A549 (cell line): ENCODE data around the gene ZBTB45. TPM values are rescaled to one million over a fixed set of nuclear protein-coding genes. Genes with fewer than 3 reads are reported as not detected.
A peak's percentile ranks its signal among the peaks of the same experiment; 100 is the strongest.

Source experiments
- ATAC-seq, 2 experiments: fragments of 200-7000 bp in 1 of 2; fragments of >200 bp in 1 of 2; cut with Nextera tagmentation in 1 of 2; cut with Tn5 transposase in 1 of 2; 3 replicates each; pipeline versions ENCODE4 v1.8.0 to v1.9.1; 2018 to 2020; ENCODE audit warnings: mild to moderate bottlenecking in 1 of 2, moderate library complexity in 1 of 2
- CTCF ChIA-PET: fragments of 300-600 bp; sonication (Branson Sonifier 250); formaldehyde crosslinking; extraction: SDS; loops from one replicate; lab custom pipeline; 2021; ENCODE audit warnings: antibody characterized with exemption, inconsistent platforms; lab: Yijun Ruan, JAX
- POLR2A ChIA-PET: fragments of 350-600 bp; formaldehyde crosslinking; extraction: SDS; loops from one replicate; lab custom pipeline; 2021; ENCODE audit warnings: antibody characterized with exemption, inconsistent platforms; lab: Yijun Ruan, JAX
- DNase-seq, 2 experiments: peaks; one replicate each; pipeline versions ENCODE4 v3.0.0 to v3.0.0-alpha.2; 2011 to 2016; ENCODE audit warnings: low read depth in 1 of 2, low spot score in 1 of 2
- FAIRE-seq: peaks from 2 replicates; lab custom pipeline; 2011; peaks lifted over from hg19 to GRCh38; lab: Jason Lieb, UNC
- H3K27ac ChIP-seq, 2 experiments: fragments of >200 bp; sonication (Bioruptor Twin); formaldehyde crosslinking; 3 replicates each; pipeline ENCODE4 v1.5.1; 2016 to 2017
- H3K4me1 ChIP-seq: fragments of >200 bp; sonication (Bioruptor Twin); formaldehyde crosslinking; 3 replicates; pipeline ENCODE4 v1.6.1; 2016
- H3K4me2 ChIP-seq: fragments of >200 bp; sonication (Bioruptor Twin); formaldehyde crosslinking; 3 replicates; pipeline ENCODE4 v1.6.1; 2016
- H3K4me3 ChIP-seq: fragments of >200 bp; sonication (Bioruptor Twin); formaldehyde crosslinking; 3 replicates; pipeline ENCODE4 v1.5.1; 2016
- H3K9me3 ChIP-seq: fragments of >200 bp; sonication (Bioruptor Twin); formaldehyde crosslinking; 3 replicates; pipeline ENCODE4 v1.6.1; 2016
- CBX2 ChIP-seq: fragments of 200-600 bp; sonication (generic); IDR thresholded peaks from 2 replicates; pipeline ENCODE4 v1.6.1; 2016; ENCODE audit warnings: low read depth, mild to moderate bottlenecking, borderline replicate concordance
- CHD2 ChIP-seq: fragments of 150-350 bp; IDR thresholded peaks from 2 replicates; pipeline ENCODE4 v1.6.1; 2014; ENCODE audit warnings: low read length; ENCODE audit not compliant: partially characterized antibody
- EP300 ChIP-seq, 2 experiments: fragments of >200 bp; sonication (Bioruptor Twin); formaldehyde crosslinking; IDR thresholded peaks; 2 replicates in 1 of 2; 3 replicates in 1 of 2; pipeline ENCODE4 v1.6.1; 2016 to 2017
- FOSB ChIP-seq: fragments of 250-450 bp; sonication (Bioruptor Pico); IDR thresholded peaks from 2 replicates; pipeline ENCODE4 v1.5.0; 2020; ENCODE audit warnings: mild to moderate bottlenecking, moderate library complexity
- FOXS1 ChIP-seq: fragments of 250-450 bp; sonication (Bioruptor Pico); IDR thresholded peaks from 2 replicates; pipeline ENCODE4 v1.5.0; 2020; ENCODE audit warnings: mild to moderate bottlenecking, moderate library complexity
- GATA3 ChIP-seq: IDR thresholded peaks from 2 replicates; pipeline ENCODE4 v1.6.1; 2012; ENCODE audit warnings: borderline replicate concordance
- HOXA7 ChIP-seq: fragments of 250-450 bp; sonication (Bioruptor Pico); IDR thresholded peaks from 2 replicates; pipeline ENCODE4 v1.5.0; 2020; ENCODE audit warnings: mild to moderate bottlenecking, moderate library complexity
- HOXB5 ChIP-seq: fragments of 250-450 bp; sonication (Bioruptor Pico); IDR thresholded peaks from 2 replicates; pipeline ENCODE4 v1.5.0; 2020; ENCODE audit warnings: mild to moderate bottlenecking, moderate library complexity
- JUN ChIP-seq, 2 experiments: fragments of >200 bp; sonication (Bioruptor Twin); formaldehyde crosslinking; IDR thresholded peaks; 2 replicates in 1 of 2; 3 replicates in 1 of 2; pipeline ENCODE4 v1.6.1; 2016 to 2017
- JUNB ChIP-seq: fragments of >200 bp; sonication (Bioruptor Twin); formaldehyde crosslinking; IDR thresholded peaks from 2 replicates; pipeline ENCODE4 v1.6.1; 2016
- KDM1A ChIP-seq: fragments of 200-600 bp; sonication (generic); IDR thresholded peaks from 2 replicates; pipeline ENCODE4 v1.6.1; 2016; ENCODE audit warnings: low read depth, mild to moderate bottlenecking
- MAFK ChIP-seq: fragments of 450-650 bp; IDR thresholded peaks from 2 replicates; pipeline ENCODE4 v1.6.1; 2014; ENCODE audit not compliant: partially characterized antibody
- MYC ChIP-seq: IDR thresholded peaks from 2 replicates; pipeline ENCODE4 v1.6.1; 2012; ENCODE audit warnings: mild to moderate bottlenecking, inconsistent platforms, low read length, improper control_type of control experiment, borderline replicate concordance
- NR3C1 ChIP-seq: fragments of >200 bp; sonication (Bioruptor Twin); formaldehyde crosslinking; IDR thresholded peaks from 3 replicates; pipeline ENCODE4 v1.6.1; 2017
- RNF2 ChIP-seq: fragments of 200-600 bp; sonication (generic); IDR thresholded peaks from 2 replicates; pipeline ENCODE4 v1.6.1; 2016; ENCODE audit warnings: low read depth, mild to moderate bottlenecking, antibody characterized with exemption, moderate library complexity, borderline replicate concordance
- SMC3 ChIP-seq: fragments of >200 bp; sonication (Bioruptor Twin); formaldehyde crosslinking; IDR thresholded peaks from 3 replicates; pipeline ENCODE4 v1.6.1; 2018; ENCODE audit warnings: inconsistent platforms
- TFCP2L1 ChIP-seq: fragments of 250-450 bp; sonication (Bioruptor Pico); IDR thresholded peaks from 2 replicates; pipeline ENCODE4 v1.5.0; 2021; ENCODE audit warnings: mild to moderate bottlenecking
- TP53 ChIP-seq: fragments of 250-450 bp; sonication (Bioruptor Pico); IDR thresholded peaks from 2 replicates; pipeline ENCODE4 v1.5.0; 2021; ENCODE audit warnings: mild to moderate bottlenecking, moderate library complexity
- ZNF302 ChIP-seq: fragments of 250-450 bp; sonication (Bioruptor Pico); IDR thresholded peaks from 2 replicates; pipeline ENCODE4 v1.9.0; 2021; ENCODE audit warnings: inconsistent platforms, mild to moderate bottlenecking, moderate library complexity
- ZSCAN20 ChIP-seq: fragments of 250-450 bp; sonication (Bioruptor Pico); IDR thresholded peaks from 2 replicates; pipeline ENCODE4 v1.8.0; 2022; ENCODE audit warnings: mild to moderate bottlenecking, moderate library complexity
- WGBS: methylation state at CpG from one replicate; pipeline ENCODE4 v1.1.6; 2017; ENCODE audit errors: missing lambda C conversion rate; 5-methylcytosine and 5-hydroxymethylcytosine counted together
- polyA plus RNA-seq, 4 experiments: library from polyadenylated mRNA; depleted of rRNA in 3 of 4; stranded (reverse); fragments of >200 nt; fragmentation: RNase III in 1 of 4; extraction: RNeasy Plus Mini Kit Qiagen cat#74134 plus additional on column Dnase treatment in 1 of 4; gene quantifications; 2 replicates in 3 of 4; 3 replicates in 1 of 4; pipeline ENCODE4 v1.2.3, GENCODE V29; 2011 to 2017
- TF ChIP-seq, protein P1 (sequence below): IDR thresholded peaks from 2 replicates; pipeline ENCODE4 v1.6.1; 2012
- TF ChIP-seq, protein P2 (sequence below): fragments of >200 bp; sonication (Bioruptor Twin); formaldehyde crosslinking; IDR thresholded peaks from 3 replicates; pipeline ENCODE4 v1.5.1; 2016
- TF ChIP-seq, protein P3 (sequence below): fragments of 250-450 bp; sonication (Bioruptor Pico); IDR thresholded peaks from 2 replicates; pipeline ENCODE4 v1.5.0; 2021; ENCODE audit warnings: mild to moderate bottlenecking, moderate library complexity, borderline replicate concordance
- TF ChIP-seq, protein P4 (sequence below): IDR thresholded peaks from 2 replicates; pipeline ENCODE4 v1.6.1; 2012; ENCODE audit warnings: low read depth, borderline replicate concordance
- TF ChIP-seq, protein P5 (sequence below): IDR thresholded peaks from 2 replicates; pipeline ENCODE4 v1.6.1; 2012

Gene ZBTB45
- polyA plus RNA-seq, 2 of the 4 experiments (the other 2 are of a cell fraction), result 6.4 to 13.4 TPM

DNA sequence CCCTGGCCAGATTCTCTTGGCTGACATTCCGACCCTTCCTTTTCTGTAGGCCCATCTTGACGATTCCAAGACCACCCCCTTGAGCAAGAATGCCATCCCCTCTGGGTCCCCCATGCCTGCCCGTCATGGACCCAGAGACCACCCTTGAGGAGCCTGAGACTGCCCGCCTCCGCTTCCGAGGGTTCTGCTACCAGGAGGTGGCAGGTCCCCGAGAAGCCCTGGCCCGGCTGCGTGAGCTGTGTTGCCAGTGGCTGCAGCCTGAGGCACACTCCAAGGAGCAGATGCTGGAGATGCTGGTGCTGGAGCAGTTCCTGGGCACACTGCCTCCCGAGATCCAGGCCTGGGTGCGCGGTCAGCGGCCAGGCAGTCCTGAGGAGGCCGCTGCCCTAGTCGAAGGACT is 42.5 kb downstream of the ZBTB45 start:
- POLR2A ChIA-PET, result interaction anchor here (1.0 kb wide), 1 partner anchor 42 kb away, joined by 3 read pairs; the partner anchor contains the start of gene ZBTB45
- DNase-seq, result no peak
- ATAC-seq, result no peak
- TF ChIP-seq HOXB5 (CRISPR knock-in tag), result no peak
- TF ChIP-seq, protein P1, sequence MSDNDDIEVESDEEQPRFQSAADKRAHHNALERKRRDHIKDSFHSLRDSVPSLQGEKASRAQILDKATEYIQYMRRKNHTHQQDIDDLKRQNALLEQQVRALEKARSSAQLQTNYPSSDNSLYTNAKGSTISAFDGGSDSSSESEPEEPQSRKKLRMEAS, result no peak
- TF ChIP-seq CBX2, result no peak
- no peak for TF ChIP-seq ZNF302
- no peak for FAIRE-seq
- Histone ChIP-seq H3K4me3 (peak overlapping the region; percentile 57), H3K9me3 (no peaks in the 10 kb centered on the region), H3K4me2 (peak overlapping the region; percentile 91), H3K27ac (peak overlapping the region; percentile 76 to 93; a peak in 5 of 6 replicates), H3K4me1 (peaks cover 14% of the 10 kb centered on the region; the same call in 2 of the 3 replicates)
- 91% methylated on average over 14 of the region's 15 CpGs for WGBS
- CTCF ChIA-PET, result interaction anchor here (1.3 to 5.2 kb wide), 2 partner anchors 23 to 42 kb away, joined by 3 to 39 read pairs; partner anchors contain the start of gene ZBTB45

DNA sequence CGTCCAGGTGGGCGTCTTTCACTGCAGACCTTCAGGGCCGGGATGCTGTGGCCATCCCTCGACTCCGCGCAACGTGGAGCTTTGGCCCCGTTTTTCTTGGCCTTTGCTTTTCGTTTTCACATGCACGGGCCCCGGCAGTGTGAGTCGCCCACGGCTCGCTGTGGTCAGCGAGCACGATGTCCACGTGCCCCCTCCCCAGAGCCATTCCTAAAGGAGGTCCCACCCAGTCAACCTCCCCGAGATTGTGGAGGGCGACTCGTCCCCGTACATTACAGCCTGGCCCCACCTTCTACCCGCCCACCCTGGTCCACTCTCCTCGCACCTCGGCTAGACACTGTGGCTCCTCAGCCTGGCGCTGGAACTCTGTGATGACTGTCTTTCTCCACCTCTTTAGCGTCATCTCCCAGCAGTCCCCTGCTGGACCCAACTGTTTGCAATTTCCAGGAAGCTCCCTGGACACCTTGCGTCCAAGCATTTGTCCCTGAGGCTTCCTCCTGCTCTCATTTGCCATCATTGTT is 43.1 kb downstream of the ZBTB45 start:
- POLR2A ChIA-PET, result interaction anchor here (1.0 kb wide), 1 partner anchor 43 kb away, joined by 3 read pairs; the partner anchor contains the start of gene ZBTB45
- no peaks in the 10 kb centered on the region for H3K9me3 ChIP-seq
- peak overlapping the region; percentile 76 to 93 for H3K27ac ChIP-seq
- 14% methylated on average over 24 of the region's 27 CpGs for WGBS
- ATAC-seq, result peak; percentile 1 to 4; a peak in 4 of 6 replicates
- peak in 1 of 2 experiments; percentile 28 for DNase-seq
- H3K4me3 ChIP-seq, result peak overlapping the region; percentile 57
- no peak for FAIRE-seq
- peaks cover 14% of the 10 kb centered on the region; the same call in 2 of the 3 replicates for H3K4me1 ChIP-seq
- H3K4me2 ChIP-seq, result peak overlapping the region; percentile 91
- CTCF ChIA-PET, result interaction anchor here (1.3 to 5.2 kb wide), 3 partner anchors 22 to 43 kb away, joined by 3 to 39 read pairs (median 4); partner anchors contain the start of gene ZBTB45
- TF ChIP-seq, protein P2, sequence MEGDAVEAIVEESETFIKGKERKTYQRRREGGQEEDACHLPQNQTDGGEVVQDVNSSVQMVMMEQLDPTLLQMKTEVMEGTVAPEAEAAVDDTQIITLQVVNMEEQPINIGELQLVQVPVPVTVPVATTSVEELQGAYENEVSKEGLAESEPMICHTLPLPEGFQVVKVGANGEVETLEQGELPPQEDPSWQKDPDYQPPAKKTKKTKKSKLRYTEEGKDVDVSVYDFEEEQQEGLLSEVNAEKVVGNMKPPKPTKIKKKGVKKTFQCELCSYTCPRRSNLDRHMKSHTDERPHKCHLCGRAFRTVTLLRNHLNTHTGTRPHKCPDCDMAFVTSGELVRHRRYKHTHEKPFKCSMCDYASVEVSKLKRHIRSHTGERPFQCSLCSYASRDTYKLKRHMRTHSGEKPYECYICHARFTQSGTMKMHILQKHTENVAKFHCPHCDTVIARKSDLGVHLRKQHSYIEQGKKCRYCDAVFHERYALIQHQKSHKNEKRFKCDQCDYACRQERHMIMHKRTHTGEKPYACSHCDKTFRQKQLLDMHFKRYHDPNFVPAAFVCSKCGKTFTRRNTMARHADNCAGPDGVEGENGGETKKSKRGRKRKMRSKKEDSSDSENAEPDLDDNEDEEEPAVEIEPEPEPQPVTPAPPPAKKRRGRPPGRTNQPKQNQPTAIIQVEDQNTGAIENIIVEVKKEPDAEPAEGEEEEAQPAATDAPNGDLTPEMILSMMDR, result no peak
- peak; percentile 10; the same call in 1 of the 2 replicates for TF ChIP-seq HOXA7 (CRISPR knock-in tag)
- TF ChIP-seq, protein P3, sequence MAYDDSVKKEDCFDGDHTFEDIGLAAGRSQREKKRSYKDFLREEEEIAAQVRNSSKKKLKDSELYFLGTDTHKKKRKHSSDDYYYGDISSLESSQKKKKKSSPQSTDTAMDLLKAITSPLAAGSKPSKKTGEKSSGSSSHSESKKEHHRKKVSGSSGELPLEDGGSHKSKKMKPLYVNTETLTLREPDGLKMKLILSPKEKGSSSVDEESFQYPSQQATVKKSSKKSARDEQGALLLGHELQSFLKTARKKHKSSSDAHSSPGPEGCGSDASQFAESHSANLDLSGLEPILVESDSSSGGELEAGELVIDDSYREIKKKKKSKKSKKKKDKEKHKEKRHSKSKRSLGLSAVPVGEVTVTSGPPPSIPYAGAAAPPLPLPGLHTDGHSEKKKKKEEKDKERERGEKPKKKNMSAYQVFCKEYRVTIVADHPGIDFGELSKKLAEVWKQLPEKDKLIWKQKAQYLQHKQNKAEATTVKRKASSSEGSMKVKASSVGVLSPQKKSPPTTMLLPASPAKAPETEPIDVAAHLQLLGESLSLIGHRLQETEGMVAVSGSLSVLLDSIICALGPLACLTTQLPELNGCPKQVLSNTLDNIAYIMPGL, result 0 out of 2 replicates have a peak, but pooled peaks have one; percentile 61
- peak; percentile 76; the same call in 1 of the 2 replicates for TF ChIP-seq TP53 (CRISPR knock-in tag)
- TF ChIP-seq TFCP2L1 (CRISPR knock-in tag), result 0 out of 2 replicates have a peak, but pooled peaks have one; percentile 25
- TF ChIP-seq, protein P4, sequence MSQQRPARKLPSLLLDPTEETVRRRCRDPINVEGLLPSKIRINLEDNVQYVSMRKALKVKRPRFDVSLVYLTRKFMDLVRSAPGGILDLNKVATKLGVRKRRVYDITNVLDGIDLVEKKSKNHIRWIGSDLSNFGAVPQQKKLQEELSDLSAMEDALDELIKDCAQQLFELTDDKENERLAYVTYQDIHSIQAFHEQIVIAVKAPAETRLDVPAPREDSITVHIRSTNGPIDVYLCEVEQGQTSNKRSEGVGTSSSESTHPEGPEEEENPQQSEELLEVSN, result peak; percentile 29; the same call in 1 of the 2 replicates
- TF ChIP-seq MYC, result no peak
- TF ChIP-seq, all 56 proteins: peak for 5

DNA sequence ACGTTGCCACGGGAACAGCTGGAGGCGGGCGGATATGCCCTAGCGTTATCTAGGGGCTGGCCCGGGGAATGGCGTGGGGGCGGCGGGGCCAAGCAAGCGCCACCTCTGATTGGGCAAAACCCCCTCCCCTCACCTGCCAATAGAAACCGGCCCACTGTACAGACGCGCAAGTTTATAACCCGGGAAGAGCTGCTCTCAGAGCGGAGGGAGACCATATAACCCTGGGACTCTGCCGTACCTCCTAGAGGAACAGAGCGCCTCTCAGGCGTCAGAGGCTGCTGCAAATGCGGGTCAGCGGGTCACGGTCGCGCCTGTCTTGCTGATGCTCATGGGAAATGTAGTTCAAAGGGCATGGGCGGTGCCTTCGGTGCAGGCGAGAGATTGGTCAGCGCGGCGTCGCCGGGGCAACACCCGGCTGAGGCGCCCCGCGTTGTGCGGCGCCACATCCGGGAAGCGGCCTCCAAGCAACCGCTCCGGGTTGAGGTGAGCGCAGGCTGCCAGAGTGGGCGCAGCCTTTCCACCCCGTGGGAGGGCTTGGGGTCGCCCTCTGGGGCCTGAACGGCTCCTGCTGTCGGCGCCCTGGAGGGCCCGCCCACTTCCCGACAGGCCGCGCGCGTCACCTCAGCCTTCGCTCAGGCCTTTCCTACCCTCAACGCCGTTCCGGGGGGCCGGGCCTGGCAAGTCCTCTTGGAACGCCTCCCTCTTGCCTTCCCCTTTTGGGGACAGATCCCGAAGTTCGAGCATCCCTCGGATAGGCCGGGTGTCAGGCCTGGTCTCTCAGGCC is 43.7 kb downstream of the ZBTB45 start, which contains the start of gene ZNF446:
Gene ZNF446, plus strand, starts transcription at position 639 of the 784 bp plus-strand sequence. CDS start 867 bp downstream, outside the sequence.
- DNase-seq, result peak; percentile 98 to 99
- 3% methylated on average over 55 of the region's 64 CpGs for WGBS
- POLR2A ChIA-PET, result interaction anchor here (0.8 to 1.2 kb wide), 3 partner anchors 10 to 44 kb away, joined by 3 to 5 read pairs (median 3); partner anchors contain the start of gene ZBTB45
- no peak for TF ChIP-seq TFCP2L1 (CRISPR knock-in tag)
- no peak for TF ChIP-seq ZSCAN20 (CRISPR knock-in tag)
- TF ChIP-seq EP300 (IDR thresholded peaks at IDR 0.05), result no peak
- TF ChIP-seq ZNF302, result no peak
- no peak for TF ChIP-seq RNF2
- no peak for TF ChIP-seq KDM1A
- no peak for TF ChIP-seq MAFK
- TF ChIP-seq, protein P5, sequence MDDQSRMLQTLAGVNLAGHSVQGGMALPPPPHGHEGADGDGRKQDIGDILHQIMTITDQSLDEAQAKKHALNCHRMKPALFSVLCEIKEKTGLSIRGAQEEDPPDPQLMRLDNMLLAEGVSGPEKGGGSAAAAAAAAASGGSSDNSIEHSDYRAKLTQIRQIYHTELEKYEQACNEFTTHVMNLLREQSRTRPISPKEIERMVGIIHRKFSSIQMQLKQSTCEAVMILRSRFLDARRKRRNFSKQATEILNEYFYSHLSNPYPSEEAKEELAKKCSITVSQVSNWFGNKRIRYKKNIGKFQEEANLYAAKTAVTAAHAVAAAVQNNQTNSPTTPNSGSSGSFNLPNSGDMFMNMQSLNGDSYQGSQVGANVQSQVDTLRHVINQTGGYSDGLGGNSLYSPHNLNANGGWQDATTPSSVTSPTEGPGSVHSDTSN, result peak; percentile 75
- no peak for TF ChIP-seq FOXS1 (CRISPR knock-in tag)
- 0 out of 3 replicates have a peak, but pooled peaks have one; percentile 7 for TF ChIP-seq SMC3
- no peak for TF ChIP-seq CBX2
- peak; percentile 31; the same call in 1 of the 2 replicates for TF ChIP-seq GATA3
- no peak for TF ChIP-seq CHD2
- TF ChIP-seq JUNB, result no peak
- no peak for TF ChIP-seq NR3C1
- TF ChIP-seq FOSB (CRISPR knock-in tag), result no peak
- TF ChIP-seq MYC, result no peak
- peak in 1 of 2 experiments; percentile 88; a peak in 4 of 5 replicates for TF ChIP-seq JUN (IDR thresholded peaks at IDR 0.05)

More for the DNA sequence above, 43.7 kb downstream of the ZBTB45 start, which contains the start of gene ZNF446:
- H3K4me1 ChIP-seq, result peaks cover 14% of the 10 kb centered on the region; the same call in 2 of the 3 replicates
- FAIRE-seq, result peak; percentile 96
- CTCF ChIA-PET, result interaction anchor here (0.5 to 5.2 kb wide), 5 partner anchors 16 to 43 kb away, joined by 3 to 39 read pairs (median 3); partner anchors contain the start of gene ZBTB45
- peak within 1 kb of the TSS; percentile 57 for H3K4me3 ChIP-seq
- H3K27ac ChIP-seq, result peak within 1 kb of the TSS; percentile 76 to 93
- H3K9me3 ChIP-seq, result no peaks in the 10 kb centered on the region
- ATAC-seq, result peak; percentile 84 to 93
- peak within 1 kb of the TSS; percentile 91 for H3K4me2 ChIP-seq
